NCI-H345 treated with DMSO at 0.1 percent for 48 hours (cell line): ENCODE measurements around the gene NTRK2.

ENCODE experiments used
- DNase-seq: peaks from one replicate; lab custom pipeline; 2025; ENCODE audit not compliant: unreplicated experiment; lab: John Stamatoyannopoulos, UW

Gene NTRK2

DNA sequence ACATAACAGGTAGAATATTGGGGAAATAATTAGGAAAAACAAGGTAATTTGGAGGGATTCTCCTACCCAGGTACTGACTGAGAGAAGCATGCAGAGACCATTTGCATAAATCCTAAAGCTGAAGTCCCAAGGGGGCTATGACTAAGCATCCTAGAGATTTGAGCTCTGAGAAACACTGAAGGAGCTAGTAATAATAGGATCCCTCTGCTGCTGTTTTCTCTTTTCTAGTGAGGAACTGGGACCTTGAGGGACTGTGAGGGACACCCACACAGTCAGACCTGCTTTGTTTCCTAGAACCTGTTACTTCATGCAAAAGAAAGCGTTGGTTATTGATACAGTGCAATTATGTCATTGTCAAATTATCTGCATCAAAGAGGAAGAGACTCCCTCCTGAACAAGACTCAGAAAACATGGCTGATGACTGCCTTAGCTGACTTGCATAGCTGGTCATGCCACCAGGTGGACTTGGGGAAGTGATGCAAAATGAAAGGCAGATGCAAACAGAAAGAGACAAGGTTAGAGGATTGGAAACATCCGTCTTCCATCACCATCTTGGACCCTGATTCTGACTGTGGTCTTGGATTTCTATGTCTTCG, 335.4 kb downstream of the NTRK2 start:
- no peak for DNase-seq

- no peak for DNase-seq
These were observed 338.2 kb downstream of the NTRK2 start for GRCh38 chr9:85007748-85008147.

- DNase-seq = no peak
These were observed 338.7 kb downstream of the NTRK2 start for GRCh38 chr9:85008215-85008614.

GRCh38 chr9:85009251-85009650, 339.7 kb downstream of the NTRK2 start:
- no peak for DNase-seq

DNA sequence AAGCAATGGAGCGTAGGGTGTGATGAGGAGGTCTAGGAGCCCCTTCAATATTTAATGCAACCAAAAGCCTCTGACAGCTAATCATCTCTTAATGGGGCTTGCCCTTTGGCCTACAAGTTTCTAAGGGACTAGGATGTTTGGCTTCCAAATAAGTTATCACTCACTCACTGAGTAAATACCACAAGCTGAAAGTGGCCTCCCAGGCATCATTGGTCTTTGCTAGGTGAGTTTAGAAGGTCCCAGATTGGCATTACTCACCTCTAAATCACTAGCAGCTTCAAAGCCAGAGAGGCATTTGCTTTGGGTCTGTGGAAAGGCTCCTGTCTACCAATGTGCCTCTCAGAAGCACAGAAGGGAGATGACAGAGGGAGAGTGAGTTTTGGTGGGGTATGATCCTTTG, 344.2 kb downstream of the NTRK2 start:
- DNase-seq = no peak

- no peak for DNase-seq
These were observed 344.8 kb downstream of the NTRK2 start for GRCh38 chr9:85014292-85014691.

- DNase-seq = no peak
These were observed 347.0 kb downstream of the NTRK2 start for GRCh38 chr9:85016384-85017006.

GRCh38 chr9:85020791-85021190, 351.3 kb downstream of the NTRK2 start:
- DNase-seq = no peak

- DNase-seq = no peak
These were observed 352.2 kb downstream of the NTRK2 start for GRCh38 chr9:85021686-85022085.

- DNase-seq = no peak
These were observed 354.8 kb downstream of the NTRK2 start for GRCh38 chr9:85024374-85024773.

DNA sequence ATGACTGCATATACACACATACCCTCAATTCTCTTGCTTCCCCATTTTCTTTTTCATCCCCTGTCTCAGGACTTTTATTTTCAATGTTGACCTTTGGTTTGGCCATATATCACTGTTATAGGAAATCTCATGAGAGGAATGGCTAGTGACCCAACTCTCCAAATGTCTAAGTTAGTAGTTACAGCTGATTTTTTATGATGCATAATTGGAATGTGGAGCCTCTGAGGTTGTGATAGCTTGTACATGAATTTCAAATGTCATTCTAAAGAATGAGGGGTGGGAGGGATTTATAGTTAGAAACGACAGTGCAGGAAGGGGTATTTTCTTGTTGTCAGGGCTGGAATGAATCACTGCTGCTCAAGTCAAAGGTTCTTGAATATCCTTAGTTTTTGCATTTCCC, 356.1 kb downstream of the NTRK2 start:
- no peak for DNase-seq

DNA sequence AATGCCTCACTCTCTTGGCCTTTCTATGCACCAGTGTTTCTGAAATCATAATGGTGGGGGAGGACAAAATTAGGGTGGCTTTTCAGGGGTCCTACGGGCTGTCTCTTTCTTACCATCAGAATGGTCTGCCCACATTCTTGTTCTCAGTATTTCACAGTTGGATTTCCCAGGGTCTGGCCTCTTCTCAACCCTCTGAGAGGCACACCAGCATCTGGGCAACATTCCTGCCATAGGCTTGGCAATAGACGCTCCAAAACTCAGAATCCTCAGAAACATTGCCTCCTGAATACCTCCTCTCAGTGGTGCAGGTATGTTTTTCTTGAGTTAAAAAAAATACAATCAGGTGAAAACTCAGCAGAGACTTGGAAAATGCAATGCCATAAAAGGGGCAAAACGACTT, 358.3 kb downstream of the NTRK2 start:
- DNase-seq = no peak

DNA sequence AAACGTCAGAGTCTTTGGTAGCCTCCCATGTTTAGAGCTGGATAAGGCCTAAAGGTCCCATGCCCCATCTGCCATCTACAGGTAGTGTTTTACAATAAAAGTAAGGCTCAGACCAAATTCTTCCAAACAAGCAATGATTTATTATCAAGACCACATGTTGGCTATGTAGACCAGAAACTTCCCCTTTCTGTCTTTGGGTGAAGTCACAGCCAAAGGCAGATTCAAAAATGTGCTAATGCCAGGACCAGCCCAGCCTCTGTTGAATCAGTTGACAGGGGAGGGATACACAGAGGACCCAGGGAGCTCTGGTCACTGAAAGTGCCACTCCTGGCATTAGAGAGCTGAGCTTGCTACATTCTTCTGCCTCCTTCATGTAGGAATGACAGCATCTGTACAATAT, 360.8 kb downstream of the NTRK2 start:
- DNase-seq = no peak

- DNase-seq = no peak
These were observed 367.0 kb downstream of the NTRK2 start for GRCh38 chr9:85036496-85036895.

- no peak for DNase-seq
These were observed 368.5 kb downstream of the NTRK2 start for GRCh38 chr9:85038061-85038460.

GRCh38 chr9:85038824-85039608, 369.5 kb downstream of the NTRK2 start:
- no peak for DNase-seq

DNA sequence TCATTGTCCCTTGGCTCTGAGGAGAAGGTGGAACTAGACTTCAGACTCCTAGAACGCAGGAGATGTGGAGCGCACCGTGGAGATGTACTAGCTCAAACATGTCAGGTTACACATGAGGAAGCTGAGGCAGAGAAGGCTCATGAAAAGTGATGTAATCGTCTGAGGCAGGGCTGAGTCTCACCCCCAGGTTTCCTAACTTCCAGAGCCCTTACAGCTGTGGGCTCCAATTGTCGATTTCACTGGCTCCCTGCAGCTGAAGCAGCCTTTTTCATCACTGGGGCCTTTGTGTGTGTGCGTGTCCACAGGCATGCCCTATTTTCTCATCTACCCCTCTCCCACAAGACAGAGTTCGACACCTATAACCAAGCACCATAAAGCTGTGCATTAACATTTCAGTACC, 370.6 kb downstream of the NTRK2 start:
- no peak for DNase-seq

DNA sequence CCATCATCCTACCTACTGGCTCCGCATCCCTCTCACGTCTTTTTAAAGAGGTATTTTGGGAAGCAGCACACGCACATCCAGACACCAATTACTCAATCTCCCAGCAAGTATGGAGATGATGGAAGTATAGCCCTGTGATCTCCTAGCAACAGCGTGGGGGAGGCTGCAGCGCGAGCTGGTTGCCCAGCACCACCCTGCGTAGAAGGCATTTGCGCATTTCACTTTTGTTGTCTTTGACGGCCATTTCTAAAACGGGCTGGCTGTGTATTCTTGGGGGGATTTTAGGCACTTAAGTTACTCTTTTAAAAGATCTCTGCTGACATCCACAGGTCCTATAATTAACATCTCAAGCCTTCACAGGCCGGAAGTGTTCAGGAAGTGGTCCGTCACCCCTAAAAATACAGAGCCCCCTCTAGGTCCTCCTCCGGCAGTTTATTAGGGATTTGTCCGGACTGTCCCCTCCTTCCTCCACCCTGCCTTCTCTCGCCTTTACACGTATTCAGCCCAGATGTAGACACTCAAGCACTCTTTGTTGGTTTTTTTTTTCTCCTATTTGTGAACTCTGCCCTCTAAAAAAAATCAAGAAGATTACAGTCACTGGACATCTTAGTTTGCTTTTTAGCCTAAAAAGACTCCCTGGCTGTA, 371.4 kb downstream of the NTRK2 start:
- DNase-seq = no peak

DNA sequence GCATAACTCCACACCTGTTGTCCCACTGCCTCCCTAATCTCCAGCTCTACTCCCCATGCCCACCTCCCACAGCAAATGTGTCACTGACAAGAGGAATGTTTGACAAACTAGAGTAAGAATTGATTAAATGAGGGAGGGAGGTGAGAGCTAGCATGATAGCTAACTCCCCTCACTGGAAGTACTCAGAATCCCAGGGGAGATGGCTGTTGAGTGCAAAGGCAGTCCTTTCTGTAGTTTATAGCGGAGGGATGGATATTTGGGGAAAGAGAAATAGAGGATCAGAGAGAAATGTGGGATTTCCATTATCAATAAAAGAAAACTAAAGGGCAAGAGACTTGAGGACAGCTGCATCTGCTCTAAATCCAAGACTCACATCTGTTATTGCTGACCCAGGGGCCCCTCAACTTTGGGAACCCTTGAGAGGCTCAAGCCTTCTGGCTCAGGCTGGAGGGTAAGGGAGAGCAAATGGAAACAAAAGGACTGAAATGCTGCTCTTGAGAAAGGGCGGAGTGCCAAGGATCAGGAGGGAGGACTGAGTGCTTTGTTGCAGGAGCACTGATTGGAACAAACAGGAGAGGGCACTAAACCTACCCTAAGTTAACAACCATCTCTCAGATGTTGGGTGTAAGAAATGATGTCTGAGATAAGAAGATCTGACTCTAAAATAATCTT, 372.1 kb downstream of the NTRK2 start:
- no peak for DNase-seq

DNA sequence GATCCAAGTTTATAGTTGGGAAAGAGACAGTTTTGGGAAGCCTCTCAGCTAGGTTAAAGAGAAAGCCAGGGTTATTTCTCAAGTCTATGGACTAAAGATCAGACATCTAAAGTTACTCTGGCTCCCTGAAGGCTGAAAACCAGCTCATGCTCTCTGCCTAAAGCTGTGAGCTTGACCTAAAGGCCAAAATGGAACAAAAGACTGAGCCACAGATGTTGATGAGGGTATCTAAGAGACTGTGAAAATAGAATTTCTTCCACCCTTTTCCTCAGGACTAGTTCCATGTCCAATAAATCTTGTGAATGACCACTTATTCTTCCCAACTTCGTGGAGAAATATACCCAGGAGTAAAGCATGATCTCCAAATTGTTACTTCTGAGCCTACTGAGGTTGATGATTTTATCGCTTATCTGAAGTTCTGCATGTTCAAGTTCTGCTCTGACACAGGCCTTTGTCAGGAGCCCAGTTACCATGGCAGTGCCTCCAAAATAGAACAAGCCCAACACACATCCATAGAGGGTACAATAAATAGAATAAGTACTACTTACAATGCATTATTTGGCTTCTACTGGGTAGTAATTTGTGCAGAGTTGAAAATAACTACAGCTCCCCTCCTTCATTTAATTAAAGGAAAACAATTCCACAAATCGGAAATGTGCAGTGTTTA, 373.6 kb downstream of the NTRK2 start:
- no peak for DNase-seq

- DNase-seq = no peak
These were observed 375.7 kb downstream of the NTRK2 start for GRCh38 chr9:85045271-85045670.
